HepG2 (cell line): ENCODE results near the gene RECK. TPM values are rescaled to one million over a fixed set of nuclear protein-coding genes. Genes with fewer than 3 reads are reported as not detected.

ENCODE experiments used
- ATAC-seq: fragments of 200-7000 bp; cut with Tn5 transposase; 3 replicates; pipeline ENCODE4 v1.9.1; 2020; ENCODE audit warnings: mild to moderate bottlenecking, moderate library complexity
- BruUV-seq: library from RNA; stranded (reverse); fragments of 400-500 nt; replicated peaks from 2 replicates; lab custom pipeline; 2021; lab: Mats Ljungman, UMichigan
- CTCF ChIA-PET: fragments of 300-600 bp; formaldehyde crosslinking; extraction: SDS; loops from one replicate; lab custom pipeline; 2021; ENCODE audit warnings: low total read pairs, inconsistent platforms, low intra/inter-chr PET ratio; lab: Yijun Ruan, JAX
- POLR2A ChIA-PET: fragments of 350-600 bp; sonication (Branson Sonifier 250); formaldehyde crosslinking; loops from one replicate; lab custom pipeline; 2020; ENCODE audit warnings: antibody characterized with exemption, inconsistent platforms; lab: Yijun Ruan, JAX
- DNase-seq: peaks from one replicate; pipeline ENCODE4 v3.0.0-alpha.2; 2015; ENCODE audit warnings: low spot score
- FAIRE-seq: peaks from 3 replicates; lab custom pipeline; 2011; peaks lifted over from hg19 to GRCh38; lab: Jason Lieb, UNC
- H2AFZ ChIP-seq: one replicate; pipeline ENCODE4 v1.6.1; 2011; ENCODE audit warnings: low read length, inconsistent platforms
- H3K27ac ChIP-seq: fragments of 300-600 bp; 3 replicates; pipeline ENCODE4 v1.8.0; 2011; ENCODE audit warnings: mixed run types, mild to moderate bottlenecking, mixed read lengths, low read length, inconsistent platforms; ENCODE audit not compliant: insufficient read depth; ENCODE audit errors: extremely low read length
- H3K27me3 ChIP-seq, 2 experiments: fragments of 200-600 bp in 1 of 2; 2 replicates in 1 of 2; 3 replicates in 1 of 2; pipeline versions ENCODE4 v1.6.0 to v1.8.0; 2011; ENCODE audit warnings: low read length in 2 of 2, mild to moderate bottlenecking in 2 of 2, moderate library complexity in 2 of 2, inconsistent platforms in 1 of 2; ENCODE audit not compliant: insufficient read depth in 2 of 2, control insufficient read depth in 1 of 2
- H3K36me3 ChIP-seq, 2 experiments: fragments of 200-600 bp in 1 of 2; replicated peaks in 1 of 2; 2 replicates in 1 of 2; 3 replicates in 1 of 2; pipeline versions ENCODE4 v1.5.1 to v1.8.0; 2011; ENCODE audit warnings: low read length in 2 of 2, inconsistent platforms in 1 of 2; ENCODE audit not compliant: insufficient read depth in 2 of 2, control insufficient read depth in 1 of 2
- H3K4me1 ChIP-seq: 2 replicates; pipeline ENCODE4 v1.5.1; 2012; ENCODE audit warnings: low read length, inconsistent platforms; ENCODE audit not compliant: insufficient read depth
- H3K4me2 ChIP-seq: 2 replicates; pipeline ENCODE4 v1.6.0; 2011; ENCODE audit warnings: low read depth, low read length, inconsistent platforms
- H3K4me3 ChIP-seq, 3 experiments: fragments of 200-600 bp in 1 of 3; sonication (generic), shearing (Covaris generic) in 1 of 3; replicated peaks in 1 of 3; 2 replicates each; pipeline ENCODE4 v1.5.1; 2011 to 2016; ENCODE audit warnings: low read length in 3 of 3, inconsistent platforms in 2 of 3, low read depth in 2 of 3, mild to moderate bottlenecking in 2 of 3, control low read depth in 1 of 3, mixed read lengths in 1 of 3; ENCODE audit not compliant: insufficient read depth in 1 of 3
- H3K79me2 ChIP-seq: one replicate; pipeline ENCODE4 v1.6.1; 2011; ENCODE audit warnings: low read length, inconsistent platforms; ENCODE audit not compliant: insufficient read depth
- H3K9ac ChIP-seq: 2 replicates; pipeline ENCODE4 v1.6.0; 2011; ENCODE audit warnings: mild to moderate bottlenecking, low read depth, low read length, inconsistent platforms; ENCODE audit not compliant: insufficient read depth
- H3K9me3 ChIP-seq: 2 replicates; pipeline ENCODE4 v1.5.1; 2012; ENCODE audit warnings: mild to moderate bottlenecking, low read length
- H4K20me1 ChIP-seq: 2 replicates; pipeline ENCODE4 v1.6.0; 2011; ENCODE audit warnings: inconsistent platforms, mild to moderate bottlenecking, low read length, moderate library complexity; ENCODE audit not compliant: insufficient read depth
- KLF13 ChIP-seq: sonication (generic); formaldehyde crosslinking; IDR thresholded peaks from 2 replicates; pipeline ENCODE4 v1.4.0; 2020; ENCODE audit warnings: mild to moderate bottlenecking, missing genetic modification reagents
- KLF9 ChIP-seq: IDR thresholded peaks from 2 replicates; pipeline ENCODE4 v1.6.1; 2016; ENCODE audit warnings: low read depth
- NCOA1 ChIP-seq: sonication (generic); formaldehyde crosslinking; IDR thresholded peaks from 2 replicates; pipeline ENCODE4 v1.9.0; 2021; ENCODE audit warnings: missing genetic modification reagents
- TARDBP ChIP-seq: sonication (generic); formaldehyde crosslinking; IDR thresholded peaks from 2 replicates; pipeline ENCODE4 v1.8.0; 2022; ENCODE audit warnings: mild to moderate bottlenecking, missing genetic modification reagents
- TEAD3 ChIP-seq: optimal IDR thresholded peaks from 2 replicates; pipeline ENCODE3; 2016; ENCODE audit warnings: borderline replicate concordance
- TFDP1 ChIP-seq: IDR thresholded peaks from 2 replicates; pipeline ENCODE4 v1.6.1; 2016; ENCODE audit warnings: missing compliant biosample characterization, missing genetic modification reagents, borderline replicate concordance
- ZFP91 ChIP-seq: sonication (generic); formaldehyde crosslinking; IDR thresholded peaks from 2 replicates; pipeline ENCODE4 v1.9.0; 2022; ENCODE audit warnings: missing genetic modification reagents, mild to moderate bottlenecking, borderline replicate concordance
- ZMYM3 ChIP-seq: sonication (generic); formaldehyde crosslinking; IDR thresholded peaks from 2 replicates; pipeline ENCODE4 v1.5.1; 2020; ENCODE audit warnings: mild to moderate bottlenecking, missing genetic modification reagents
- ZNF17 ChIP-seq: sonication (generic); formaldehyde crosslinking; IDR thresholded peaks from 2 replicates; pipeline ENCODE4 v1.5.0; 2020; ENCODE audit warnings: mild to moderate bottlenecking, missing genetic modification reagents
- ZNF550 ChIP-seq: sonication (generic); formaldehyde crosslinking; IDR thresholded peaks from 2 replicates; pipeline ENCODE4 v1.4.0; 2020; ENCODE audit warnings: mild to moderate bottlenecking, missing genetic modification reagents, borderline replicate concordance
- ZNF598 ChIP-seq: sonication (generic); formaldehyde crosslinking; IDR thresholded peaks from 2 replicates; pipeline ENCODE4 v1.5.1; 2020; ENCODE audit warnings: mild to moderate bottlenecking, missing genetic modification reagents, borderline replicate concordance
- ZNF670 ChIP-seq: sonication (generic); formaldehyde crosslinking; IDR thresholded peaks from 2 replicates; pipeline ENCODE4 v1.8.0; 2022; ENCODE audit warnings: mild to moderate bottlenecking, missing genetic modification reagents, borderline replicate concordance
- WGBS: methylation state at CpG from one replicate; pipeline ENCODE4 v1.1.6; 2017; ENCODE audit warnings: low lambda C conversion rate; 5-methylcytosine and 5-hydroxymethylcytosine counted together
- in situ Hi-C: cut with HindIII; loops from 2 replicates; pipeline ENCODE4 v1.10.0; 2017; ENCODE audit warnings: low pct_unique_long_range_greater_than_20kb; ENCODE audit not compliant: extremely low pct_ligation_motif_present
- intact Hi-C: fragments of 100-400 bp; cut with micrococcal nuclease; formaldehyde crosslinking; loops from one replicate; pipeline ENCODE4 v1.10.0; 2022; ENCODE audit not compliant: unreplicated experiment
- polyA plus RNA-seq, 8 experiments: library from polyadenylated mRNA; depleted of rRNA in 3 of 8; stranded (reverse) in 7 of 8; unstranded in 1 of 8; fragments of >200 nt; fragmentation: Illumina TruSeq in 4 of 8; extraction: Trizol in 4 of 8; gene quantifications; 2 replicates each; pipeline versions ENCODE4 v1.2.1 to v1.2.3, GENCODE V29; 2011 to 2016; ENCODE audit warnings: low read depth in 4 of 8, missing spikeins in 1 of 8, mixed read lengths in 1 of 8; ENCODE audit not compliant: insufficient read depth in 1 of 8
- total RNA-seq, 5 experiments: library from RNA; depleted of rRNA; stranded (reverse); fragments of >200 nt; fragmentation: Illumina TruSeq; extraction: Trizol; gene quantifications; 2 replicates each; pipeline ENCODE4 v1.2.3, GENCODE V29; 2016; ENCODE audit warnings: low read depth in 1 of 5
- TF ChIP-seq, protein P1 (sequence below): sonication (generic); formaldehyde crosslinking; IDR thresholded peaks from 2 replicates; pipeline ENCODE4 v1.9.0; 2021; ENCODE audit warnings: mild to moderate bottlenecking, missing genetic modification reagents

The RECK gene
- total and polyA plus RNA-seq, 2 of the 13 experiments (the other 11 are each of a cell fraction or from before 2014, with no cell fraction given): 3.1 to 4.8 TPM

DNA sequence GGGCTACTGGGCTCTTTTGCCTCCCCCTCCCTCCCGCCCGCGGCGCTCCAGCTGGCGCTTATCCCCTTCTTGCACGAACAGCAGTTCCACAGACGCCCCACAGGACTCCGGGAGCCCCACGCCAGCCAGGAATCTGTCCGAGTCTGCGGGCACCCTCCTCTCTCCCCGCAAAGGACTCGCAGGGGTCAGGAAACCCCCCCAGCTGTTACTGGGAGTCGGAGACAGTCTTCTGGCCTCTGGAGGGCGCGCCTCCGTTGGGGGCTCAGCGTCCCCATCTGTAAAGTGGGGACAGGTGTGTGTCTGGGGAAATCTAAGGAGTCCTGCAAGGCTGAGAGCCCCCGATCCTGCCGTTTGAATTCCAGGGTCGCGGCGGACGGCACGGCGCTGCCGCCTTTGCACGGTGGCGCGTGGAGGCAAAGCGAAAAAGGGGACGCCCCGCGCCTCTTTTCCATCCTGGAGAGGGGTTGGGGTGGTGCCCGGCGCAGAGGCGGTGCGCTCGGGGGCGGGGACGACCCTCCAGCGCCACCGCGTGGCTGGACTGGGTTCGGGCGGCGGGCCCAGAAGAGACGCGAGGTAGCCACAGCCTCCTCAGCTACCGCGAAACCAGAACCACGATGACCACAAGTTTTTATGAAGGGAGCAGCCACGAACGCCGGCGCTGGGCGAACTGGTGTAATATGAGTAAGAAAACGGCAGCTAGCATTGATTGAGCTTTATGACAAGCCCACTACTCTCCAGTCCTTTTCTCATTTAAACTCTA is 129.6 kb downstream of the RECK start:
- POLR2A ChIA-PET: no interaction called here
- TF ChIP-seq ZNF598 (0 out of 2 replicates have a peak, but pooled peaks have one; percentile 30), KLF13 (CRISPR knock-in tag) (no peak), ZMYM3 (CRISPR knock-in tag) (peak; percentile 66), ZFP91 (CRISPR knock-in tag) (peak; percentile 50; the same call in 1 of the 2 replicates), KLF9 (CRISPR knock-in tag) (0 out of 2 replicates have a peak, but pooled peaks have one; percentile 26), ZNF550 (CRISPR knock-in tag) (0 out of 2 replicates have a peak, but pooled peaks have one; percentile 67), NCOA1 (CRISPR knock-in tag) (no peak), ZNF670 (CRISPR knock-in tag) (no peak), TFDP1 (CRISPR knock-in tag) (no peak), TEAD3 (peak; percentile 20), TARDBP (CRISPR knock-in tag) (0 out of 2 replicates have a peak, but pooled peaks have one; percentile 38), ZNF17 (CRISPR knock-in tag) (no peak)
- TF ChIP-seq, protein P1, sequence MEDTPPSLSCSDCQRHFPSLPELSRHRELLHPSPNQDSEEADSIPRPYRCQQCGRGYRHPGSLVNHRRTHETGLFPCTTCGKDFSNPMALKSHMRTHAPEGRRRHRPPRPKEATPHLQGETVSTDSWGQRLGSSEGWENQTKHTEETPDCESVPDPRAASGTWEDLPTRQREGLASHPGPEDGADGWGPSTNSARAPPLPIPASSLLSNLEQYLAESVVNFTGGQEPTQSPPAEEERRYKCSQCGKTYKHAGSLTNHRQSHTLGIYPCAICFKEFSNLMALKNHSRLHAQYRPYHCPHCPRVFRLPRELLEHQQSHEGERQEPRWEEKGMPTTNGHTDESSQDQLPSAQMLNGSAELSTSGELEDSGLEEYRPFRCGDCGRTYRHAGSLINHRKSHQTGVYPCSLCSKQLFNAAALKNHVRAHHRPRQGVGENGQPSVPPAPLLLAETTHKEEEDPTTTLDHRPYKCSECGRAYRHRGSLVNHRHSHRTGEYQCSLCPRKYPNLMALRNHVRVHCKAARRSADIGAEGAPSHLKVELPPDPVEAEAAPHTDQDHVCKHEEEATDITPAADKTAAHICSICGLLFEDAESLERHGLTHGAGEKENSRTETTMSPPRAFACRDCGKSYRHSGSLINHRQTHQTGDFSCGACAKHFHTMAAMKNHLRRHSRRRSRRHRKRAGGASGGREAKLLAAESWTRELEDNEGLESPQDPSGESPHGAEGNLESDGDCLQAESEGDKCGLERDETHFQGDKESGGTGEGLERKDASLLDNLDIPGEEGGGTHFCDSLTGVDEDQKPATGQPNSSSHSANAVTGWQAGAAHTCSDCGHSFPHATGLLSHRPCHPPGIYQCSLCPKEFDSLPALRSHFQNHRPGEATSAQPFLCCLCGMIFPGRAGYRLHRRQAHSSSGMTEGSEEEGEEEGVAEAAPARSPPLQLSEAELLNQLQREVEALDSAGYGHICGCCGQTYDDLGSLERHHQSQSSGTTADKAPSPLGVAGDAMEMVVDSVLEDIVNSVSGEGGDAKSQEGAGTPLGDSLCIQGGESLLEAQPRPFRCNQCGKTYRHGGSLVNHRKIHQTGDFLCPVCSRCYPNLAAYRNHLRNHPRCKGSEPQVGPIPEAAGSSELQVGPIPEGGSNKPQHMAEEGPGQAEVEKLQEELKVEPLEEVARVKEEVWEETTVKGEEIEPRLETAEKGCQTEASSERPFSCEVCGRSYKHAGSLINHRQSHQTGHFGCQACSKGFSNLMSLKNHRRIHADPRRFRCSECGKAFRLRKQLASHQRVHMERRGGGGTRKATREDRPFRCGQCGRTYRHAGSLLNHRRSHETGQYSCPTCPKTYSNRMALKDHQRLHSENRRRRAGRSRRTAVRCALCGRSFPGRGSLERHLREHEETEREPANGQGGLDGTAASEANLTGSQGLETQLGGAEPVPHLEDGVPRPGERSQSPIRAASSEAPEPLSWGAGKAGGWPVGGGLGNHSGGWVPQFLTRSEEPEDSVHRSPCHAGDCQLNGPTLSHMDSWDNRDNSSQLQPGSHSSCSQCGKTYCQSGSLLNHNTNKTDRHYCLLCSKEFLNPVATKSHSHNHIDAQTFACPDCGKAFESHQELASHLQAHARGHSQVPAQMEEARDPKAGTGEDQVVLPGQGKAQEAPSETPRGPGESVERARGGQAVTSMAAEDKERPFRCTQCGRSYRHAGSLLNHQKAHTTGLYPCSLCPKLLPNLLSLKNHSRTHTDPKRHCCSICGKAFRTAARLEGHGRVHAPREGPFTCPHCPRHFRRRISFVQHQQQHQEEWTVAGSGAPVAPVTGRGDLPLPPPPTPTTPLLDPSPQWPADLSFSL: no peak

More for the DNA sequence above, 129.6 kb downstream of the RECK start:
- H3K9ac ChIP-seq: no peak overlapping the region
- peaks cover 6 to 40% of the 10 kb centered on the region in 2 experiments; a peak in 4 of 5 replicates for H3K27me3 ChIP-seq
- H2AFZ ChIP-seq: no peak overlapping the region
- H3K4me1 ChIP-seq: peaks cover 9% of the 10 kb centered on the region; the same call in 1 of the 2 replicates
- in situ Hi-C loops (loop anchor here (5.0 kb wide), 1 partner anchor 64 kb away; no protein-coding TSS in a partner anchor), intact Hi-C loops (loop anchor here (1.0 to 5.0 kb wide), 3 partner anchors 63 to 209 kb away; partner anchors contain the start of gene OR2S2)
- no TSS peak for BruUV-seq
- ATAC-seq: peak; percentile 94
- no peaks in the 10 kb centered on the region for H4K20me1 ChIP-seq
- no peak for FAIRE-seq
- WGBS: 18% methylated on average over 22 of the region's 58 CpGs
- H3K9me3 ChIP-seq: no peaks in the 10 kb centered on the region
- H3K79me2 ChIP-seq: no peaks in the 10 kb centered on the region
- no peaks in the 10 kb centered on the region for H3K36me3 ChIP-seq
- H3K4me3 ChIP-seq: peak overlapping the region in 1 of 3 experiments; percentile 54; a peak in 3 of 6 replicates
- no peak overlapping the region for H3K27ac ChIP-seq
- H3K4me2 ChIP-seq: peak overlapping the region; percentile 73
- DNase-seq: peak; percentile 57
- CTCF ChIA-PET: interaction anchor here (0.6 to 3.8 kb wide), 3 partner anchors 63 to 211 kb away, joined by 3 to 40 read pairs (median 13); no protein-coding TSS in a partner anchor
